GM19238 (cell line): ENCODE data around the gene VEZT.

Source experiments
- DNase-seq: peaks from one replicate; pipeline ENCODE4 v3.0.0; 2011; ENCODE audit warnings: low spot score; ENCODE audit not compliant: insufficient read length

Gene VEZT

GRCh38 chr12:95200128-95200894 is 17.3 kb upstream of the VEZT start:
- DNase-seq: no peak

- no peak for DNase-seq
Measured at GRCh38 chr12:95201056-95201670, 16.4 kb upstream of the VEZT start.

GRCh38 chr12:95202691-95203486 is 14.7 kb upstream of the VEZT start:
- no peak for DNase-seq

GRCh38 chr12:95203487-95204030 is 14.0 kb upstream of the VEZT start:
- no peak for DNase-seq

GRCh38 chr12:95204141-95204866 is 13.3 kb upstream of the VEZT start:
- DNase-seq: no peak

- DNase-seq: no peak
Measured at GRCh38 chr12:95205016-95205624, 12.5 kb upstream of the VEZT start.

GRCh38 chr12:95205685-95206084 is 11.9 kb upstream of the VEZT start:
- no peak for DNase-seq

GRCh38 chr12:95206916-95207315 is 10.7 kb upstream of the VEZT start:
- DNase-seq: no peak

GRCh38 chr12:95207407-95207806 is 10.2 kb upstream of the VEZT start:
- no peak for DNase-seq

- DNase-seq: no peak
Measured at GRCh38 chr12:95208678-95209077, 8.9 kb upstream of the VEZT start.

GRCh38 chr12:95212586-95212985 is 5.0 kb upstream of the VEZT start:
- DNase-seq: no peak

GRCh38 chr12:95213119-95213518 is 4.5 kb upstream of the VEZT start:
- no peak for DNase-seq

GRCh38 chr12:95213928-95214327 is 3.7 kb upstream of the VEZT start:
- no peak for DNase-seq

- no peak for DNase-seq
Measured at GRCh38 chr12:95214466-95214865, 3.1 kb upstream of the VEZT start.

GRCh38 chr12:95215949-95216348 is 1.7 kb upstream of the VEZT start:
- no peak for DNase-seq

- no peak for DNase-seq
Measured at GRCh38 chr12:95216711-95217376, 763 bp upstream of the VEZT start.

GRCh38 chr12:95218150-95219133 is 835 bp downstream of the VEZT start:
- DNase-seq: no peak

- no peak for DNase-seq
Measured at GRCh38 chr12:95220190-95220589, 2.6 kb downstream of the VEZT start.

GRCh38 chr12:95220726-95221125 is 3.1 kb downstream of the VEZT start:
- DNase-seq: no peak
